Measurements from ENCODE around the gene PPP1R12A.

The PPP1R12A gene

DNA sequence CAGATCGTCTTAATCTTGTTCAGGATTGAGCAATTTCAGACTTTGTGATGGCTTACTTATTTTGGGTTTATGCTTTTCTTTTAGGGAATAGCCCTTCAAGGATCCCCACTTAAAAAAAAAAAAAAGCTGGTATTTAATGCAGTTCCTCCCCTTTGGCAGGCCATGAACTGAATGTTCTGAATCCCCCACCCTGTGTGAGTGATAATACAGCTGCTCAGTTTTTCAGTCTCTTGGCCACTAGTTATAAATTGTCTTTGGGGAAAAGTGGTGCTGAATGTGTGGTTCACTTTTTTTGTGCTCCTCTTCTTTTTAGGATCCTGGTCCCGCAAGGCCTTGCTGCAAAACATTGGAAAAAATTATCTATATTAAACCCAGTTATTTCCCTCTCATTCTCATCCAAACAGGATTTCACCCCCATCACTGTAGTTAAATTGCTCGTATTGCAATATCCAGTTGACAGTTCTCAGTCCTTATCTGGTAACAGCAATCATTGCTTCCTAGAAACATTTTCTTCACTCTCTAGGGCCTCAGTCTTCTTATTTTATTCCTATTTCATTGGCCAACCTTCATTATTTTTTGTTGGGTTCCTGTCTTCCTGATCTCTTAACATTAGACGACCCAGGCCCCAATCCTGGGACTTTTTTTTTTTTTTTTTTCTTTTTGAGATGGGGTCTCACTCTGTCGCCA, 171.0 kb downstream of the PPP1R12A start:
- TF ChIP-seq, protein P1, sequence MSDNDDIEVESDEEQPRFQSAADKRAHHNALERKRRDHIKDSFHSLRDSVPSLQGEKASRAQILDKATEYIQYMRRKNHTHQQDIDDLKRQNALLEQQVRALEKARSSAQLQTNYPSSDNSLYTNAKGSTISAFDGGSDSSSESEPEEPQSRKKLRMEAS (IDR thresholded peaks at IDR 0.05; ENCODE audit: low read depth, low read length), result no peak
- TF ChIP-seq POLR2A (IDR thresholded peaks at IDR 0.05; ENCODE audit: extremely low read depth, insufficient read length), result no peak
- TF ChIP-seq, protein P2, sequence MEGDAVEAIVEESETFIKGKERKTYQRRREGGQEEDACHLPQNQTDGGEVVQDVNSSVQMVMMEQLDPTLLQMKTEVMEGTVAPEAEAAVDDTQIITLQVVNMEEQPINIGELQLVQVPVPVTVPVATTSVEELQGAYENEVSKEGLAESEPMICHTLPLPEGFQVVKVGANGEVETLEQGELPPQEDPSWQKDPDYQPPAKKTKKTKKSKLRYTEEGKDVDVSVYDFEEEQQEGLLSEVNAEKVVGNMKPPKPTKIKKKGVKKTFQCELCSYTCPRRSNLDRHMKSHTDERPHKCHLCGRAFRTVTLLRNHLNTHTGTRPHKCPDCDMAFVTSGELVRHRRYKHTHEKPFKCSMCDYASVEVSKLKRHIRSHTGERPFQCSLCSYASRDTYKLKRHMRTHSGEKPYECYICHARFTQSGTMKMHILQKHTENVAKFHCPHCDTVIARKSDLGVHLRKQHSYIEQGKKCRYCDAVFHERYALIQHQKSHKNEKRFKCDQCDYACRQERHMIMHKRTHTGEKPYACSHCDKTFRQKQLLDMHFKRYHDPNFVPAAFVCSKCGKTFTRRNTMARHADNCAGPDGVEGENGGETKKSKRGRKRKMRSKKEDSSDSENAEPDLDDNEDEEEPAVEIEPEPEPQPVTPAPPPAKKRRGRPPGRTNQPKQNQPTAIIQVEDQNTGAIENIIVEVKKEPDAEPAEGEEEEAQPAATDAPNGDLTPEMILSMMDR (IDR thresholded peaks at IDR 0.05; ENCODE audit: low read depth, low read length), result no peak
- TF ChIP-seq MYC (IDR thresholded peaks at IDR 0.05; ENCODE audit: low read depth, low read length), result no peak
- H3K4me3 ChIP-seq (ENCODE audit: low read depth, low read length), result no peak overlapping the region
- DNase-seq (ENCODE audit: low read depth), result no peak

GRCh38 chr12:79761341-79761740, 173.6 kb downstream of the PPP1R12A start:
- TF ChIP-seq MYC (IDR thresholded peaks at IDR 0.05; ENCODE audit: low read depth, low read length) (no peak), POLR2A (IDR thresholded peaks at IDR 0.05; ENCODE audit: extremely low read depth, insufficient read length) (no peak)
- TF ChIP-seq, protein P1 (IDR thresholded peaks at IDR 0.05; ENCODE audit: low read depth, low read length), result no peak
- TF ChIP-seq, protein P2 (IDR thresholded peaks at IDR 0.05; ENCODE audit: low read depth, low read length), result no peak
- no peak for DNase-seq (ENCODE audit: low read depth)
- no peak overlapping the region for H3K4me3 ChIP-seq (ENCODE audit: low read depth, low read length)

DNA sequence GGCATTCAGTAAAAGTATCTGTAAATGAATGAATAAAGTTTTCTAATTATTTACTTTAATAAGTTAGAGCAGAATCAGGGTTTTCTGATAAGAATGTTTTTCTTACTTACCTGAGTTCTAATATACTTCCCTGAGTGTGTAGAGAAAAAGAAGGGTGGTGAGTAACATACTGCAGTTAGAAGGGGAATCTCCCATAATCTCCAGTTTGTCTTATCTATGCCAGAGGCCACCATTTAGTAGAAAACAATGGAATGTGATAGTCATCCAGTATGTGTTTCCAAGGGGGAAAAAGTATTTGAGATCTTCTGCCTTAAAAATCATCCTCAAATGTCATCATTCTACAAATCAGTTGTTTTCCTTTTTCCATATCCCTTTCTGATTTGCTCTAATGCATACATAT, 187.6 kb downstream of the PPP1R12A start:
- no peak for DNase-seq (ENCODE audit: low read depth)
- no peak overlapping the region for H3K4me3 ChIP-seq (ENCODE audit: low read depth, low read length)
- TF ChIP-seq, protein P1 (IDR thresholded peaks at IDR 0.05; ENCODE audit: low read depth, low read length), result no peak
- TF ChIP-seq POLR2A (IDR thresholded peaks at IDR 0.05; ENCODE audit: extremely low read depth, insufficient read length) (no peak), MYC (IDR thresholded peaks at IDR 0.05; ENCODE audit: low read depth, low read length) (no peak)
- TF ChIP-seq, protein P2 (IDR thresholded peaks at IDR 0.05; ENCODE audit: low read depth, low read length), result no peak

DNA sequence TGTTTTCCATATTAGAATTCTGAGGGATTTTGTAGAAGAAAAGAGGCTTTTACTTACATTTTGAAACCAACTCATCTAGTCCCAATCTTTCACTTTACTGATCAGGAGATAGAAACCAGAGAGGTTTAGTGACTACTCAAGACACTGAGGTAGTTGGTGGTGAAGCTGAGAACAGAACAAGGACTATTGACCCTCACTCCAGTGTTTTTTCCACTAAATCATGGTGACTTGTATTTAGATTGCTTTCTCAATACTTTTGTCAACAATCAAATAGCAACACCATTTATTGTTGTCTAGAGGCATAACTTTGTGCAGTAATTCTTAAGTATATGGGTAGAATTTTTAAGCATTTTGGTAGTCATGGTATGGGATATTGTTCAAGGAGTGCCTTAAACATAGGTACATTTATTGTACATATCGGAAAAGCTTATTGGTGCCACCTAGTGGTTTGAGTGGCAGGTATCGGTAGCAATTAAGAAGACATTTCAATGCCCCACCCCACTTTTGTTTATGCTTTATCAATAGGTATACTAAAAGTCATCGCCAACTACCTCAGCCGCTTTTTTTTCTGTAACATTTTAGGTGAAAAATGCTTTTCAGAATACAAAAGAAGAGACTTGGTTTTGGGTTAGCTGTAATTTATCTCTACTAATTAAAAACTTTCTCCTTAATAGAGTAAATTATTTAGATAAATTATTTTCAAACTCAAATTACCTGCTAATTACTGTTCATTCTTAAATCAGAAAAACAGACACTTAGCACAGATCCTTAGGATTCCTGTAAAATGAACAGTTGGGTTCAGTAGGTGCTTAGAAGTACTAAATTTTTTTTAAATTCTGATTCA, 196.8 kb downstream of the PPP1R12A start:
- TF ChIP-seq MYC (IDR thresholded peaks at IDR 0.05; ENCODE audit: low read depth, low read length) (no peak), POLR2A (IDR thresholded peaks at IDR 0.05; ENCODE audit: extremely low read depth, insufficient read length) (no peak)
- TF ChIP-seq, protein P2 (IDR thresholded peaks at IDR 0.05; ENCODE audit: low read depth, low read length), result peak; percentile 66
- TF ChIP-seq, protein P1 (IDR thresholded peaks at IDR 0.05; ENCODE audit: low read depth, low read length), result no peak
- DNase-seq (ENCODE audit: low read depth), result peak; percentile 61

DNA sequence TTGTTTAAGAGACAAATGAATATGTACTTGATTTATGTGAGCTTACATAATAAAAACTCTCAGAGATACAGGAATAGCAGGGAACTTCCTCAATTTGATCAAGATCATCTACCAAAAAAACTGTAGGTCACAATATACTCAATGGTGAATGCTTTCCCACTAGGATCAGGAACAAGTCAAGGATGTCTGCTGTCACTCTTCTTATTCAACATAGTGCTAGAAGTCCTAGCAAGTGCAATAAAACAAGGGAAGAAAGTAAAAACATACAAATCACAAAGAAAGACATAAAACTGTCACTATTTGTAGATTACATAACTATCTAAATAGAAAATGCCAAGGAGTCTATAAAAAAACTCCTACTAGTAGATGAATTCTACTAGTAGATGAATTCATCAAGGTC, 202.3 kb downstream of the PPP1R12A start:
- H3K4me3 ChIP-seq (ENCODE audit: low read depth, low read length), result no peak overlapping the region
- DNase-seq (ENCODE audit: low read depth), result no peak
- TF ChIP-seq, protein P1 (IDR thresholded peaks at IDR 0.05; ENCODE audit: low read depth, low read length), result no peak
- TF ChIP-seq MYC (IDR thresholded peaks at IDR 0.05; ENCODE audit: low read depth, low read length), result no peak

More for the DNA sequence above, 196.8 kb downstream of the PPP1R12A start:
- no peak overlapping the region for H3K4me3 ChIP-seq (ENCODE audit: low read depth, low read length)

DNA sequence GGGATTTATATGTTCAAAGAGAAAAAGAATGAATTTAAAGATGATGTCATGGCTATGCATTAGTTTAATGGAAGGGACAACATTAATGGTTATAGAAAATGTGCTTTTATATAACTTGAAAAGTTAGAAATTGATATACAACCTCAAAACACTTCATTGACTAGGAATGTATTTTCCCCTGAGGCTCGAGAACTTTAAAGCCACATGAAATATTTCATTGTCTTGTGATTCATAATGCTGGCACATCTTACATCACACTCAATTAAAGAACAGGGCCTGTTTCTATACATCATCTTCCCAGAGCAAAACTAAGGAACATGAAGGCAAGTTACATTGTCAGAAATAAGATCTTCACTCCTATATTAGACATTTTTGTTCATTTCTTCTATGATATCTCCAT, 208.9 kb downstream of the PPP1R12A start:
- no peak for DNase-seq (ENCODE audit: low read depth)
- no peak overlapping the region for H3K4me3 ChIP-seq (ENCODE audit: low read depth, low read length)
- no peak for TF ChIP-seq POLR2A (IDR thresholded peaks at IDR 0.05; ENCODE audit: extremely low read depth, insufficient read length)
- TF ChIP-seq, protein P1 (IDR thresholded peaks at IDR 0.05; ENCODE audit: low read depth, low read length), result no peak
- TF ChIP-seq, protein P2 (IDR thresholded peaks at IDR 0.05; ENCODE audit: low read depth, low read length), result no peak
- no peak for TF ChIP-seq MYC (IDR thresholded peaks at IDR 0.05; ENCODE audit: low read depth, low read length)
